ENCODE data around the gene OR4D10.

Gene OR4D10

DNA sequence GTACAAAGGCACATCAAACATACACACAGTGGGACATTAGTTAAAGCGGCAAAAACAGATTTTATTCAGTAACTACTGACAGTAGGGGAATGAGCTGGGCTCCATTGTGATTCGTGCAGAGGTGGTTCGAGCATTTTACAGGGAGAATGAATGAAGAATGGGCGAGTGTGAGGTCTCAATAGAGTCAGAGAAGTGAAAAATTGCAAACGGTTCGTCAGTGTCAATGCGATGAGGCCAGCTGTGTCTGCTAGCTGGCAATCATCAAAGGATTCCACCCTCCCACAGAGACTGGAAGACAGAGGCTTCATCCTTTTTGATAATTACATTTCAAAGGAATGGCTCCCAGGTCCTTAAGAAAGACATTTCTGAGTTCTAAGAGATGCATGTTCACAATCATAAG lies 55.6 kb downstream of the OR4D10 start:
- DNase-seq (ENCODE audit: low spot score): no peak
